K562 (cell line): ENCODE measurements around the gene SMAD7.

Source experiments
- SP2 ChIP-seq: IDR thresholded peaks from 2 replicates; pipeline ENCODE4 v1.6.1; 2011; ENCODE audit warnings: mild to moderate bottlenecking, low read depth, low read length, moderate library complexity; ENCODE audit not compliant: poor library complexity, severe bottlenecking; ENCODE audit errors: extremely low read depth
- ZNF121 ChIP-seq: sonication (generic); formaldehyde crosslinking; conservative IDR thresholded peaks from 2 replicates; pipeline ENCODE4 v1.8.0; 2022; ENCODE audit warnings: missing genetic modification reagents

DNA sequence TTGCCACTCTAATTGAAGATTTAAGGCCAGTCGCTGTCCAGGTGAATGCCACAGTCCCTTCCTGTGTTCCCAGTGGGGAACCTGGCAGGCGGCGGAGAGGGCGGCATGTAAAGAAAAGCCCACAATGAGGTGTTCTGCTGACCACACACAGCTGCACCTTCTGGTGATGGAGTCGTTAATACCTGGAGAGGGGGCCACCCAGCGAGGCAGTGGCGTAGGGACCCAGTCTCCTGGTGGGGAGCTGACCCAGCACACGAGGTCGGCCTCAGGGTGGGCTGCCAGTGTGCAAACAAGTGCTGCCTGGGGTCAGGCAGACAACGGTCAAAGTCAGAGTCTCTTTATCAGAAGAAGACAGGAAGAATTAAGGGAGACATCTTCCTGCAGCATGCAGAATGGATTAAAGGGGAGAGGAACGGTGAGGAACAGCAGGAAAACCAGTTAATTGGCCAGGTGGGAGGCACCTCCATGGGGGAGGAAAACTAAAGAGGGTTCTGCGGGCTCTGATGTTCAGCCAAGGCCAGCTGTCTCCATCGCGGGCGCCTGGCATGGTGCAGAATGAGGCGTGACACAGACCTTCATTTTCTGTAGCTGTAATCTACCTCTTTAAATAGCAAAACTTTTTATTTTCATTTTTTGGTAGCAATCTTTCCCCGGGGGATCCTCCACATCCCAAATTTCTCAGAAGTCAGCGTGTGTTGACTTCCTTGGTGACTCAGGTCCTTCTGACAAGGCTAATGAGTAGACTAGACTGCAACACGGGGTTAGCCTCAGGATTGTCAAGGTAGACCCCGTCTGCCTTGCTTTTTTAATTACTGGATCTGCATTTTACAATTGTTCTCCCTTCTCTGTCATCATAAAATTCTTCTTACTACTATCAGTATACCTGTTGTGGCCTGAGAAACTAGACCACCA is 78.3 kb downstream of the SMAD7 start:
- no peak for TF ChIP-seq SP2
- TF ChIP-seq ZNF121 (CRISPR knock-in tag) = no peak
